Epithelial cell of prostate (primary cell): ENCODE results near the gene PRRG1.
"Not testable (repeated sequence)": the region's sequence is repeated elsewhere in the genome, so short reads cannot be mapped to it uniquely, and the experiment has no call there.

Source experiments
- DNase-seq: peaks from one replicate; pipeline ENCODE4 v3.0.0-alpha.2; 2011; ENCODE audit warnings: low read depth, low spot score
- H3K27ac ChIP-seq: fragments of 450-650 bp; 2 replicates; pipeline ENCODE4 v1.5.1; 2017; ENCODE audit warnings: mild to moderate bottlenecking

The PRRG1 gene

GRCh38 chrX:37460285-37460684 is 111.1 kb downstream of the PRRG1 start:
- DNase-seq = not testable (repeated sequence)
- H3K27ac ChIP-seq = peak overlapping the region; percentile 73

- no peak overlapping the region for H3K27ac ChIP-seq
- no peak for DNase-seq
Measured at GRCh38 chrX:37462346-37462745, 113.2 kb downstream of the PRRG1 start.

GRCh38 chrX:37468124-37468739 is 119.1 kb downstream of the PRRG1 start:
- no peak for DNase-seq
- no peak overlapping the region for H3K27ac ChIP-seq

- DNase-seq = no peak
- H3K27ac ChIP-seq = no peak overlapping the region
Measured at GRCh38 chrX:37470711-37471110, 121.5 kb downstream of the PRRG1 start.

GRCh38 chrX:37472836-37473235 is 123.7 kb downstream of the PRRG1 start:
- no peak for DNase-seq
- H3K27ac ChIP-seq = no peak overlapping the region

- H3K27ac ChIP-seq = no peak overlapping the region
- DNase-seq = no peak
Measured at GRCh38 chrX:37474478-37474877, 125.3 kb downstream of the PRRG1 start.

GRCh38 chrX:37476571-37477170 is 127.5 kb downstream of the PRRG1 start:
- no peak overlapping the region for H3K27ac ChIP-seq
- DNase-seq = no peak

GRCh38 chrX:37484335-37484734 is 135.2 kb downstream of the PRRG1 start:
- H3K27ac ChIP-seq = peak overlapping the region; percentile 19
- peak; percentile 2 for DNase-seq

GRCh38 chrX:37485429-37485828 is 136.3 kb downstream of the PRRG1 start:
- DNase-seq = no peak
- H3K27ac ChIP-seq = no peak overlapping the region

GRCh38 chrX:37487271-37487670 is 138.1 kb downstream of the PRRG1 start:
- no peak overlapping the region for H3K27ac ChIP-seq

GRCh38 chrX:37488323-37488722 is 139.2 kb downstream of the PRRG1 start:
- no peak for DNase-seq
- no peak overlapping the region for H3K27ac ChIP-seq

More at GRCh38 chrX:37487271-37487670, 138.1 kb downstream of the PRRG1 start:
- DNase-seq = no peak

- no peak for DNase-seq
- no peak overlapping the region for H3K27ac ChIP-seq
Measured at GRCh38 chrX:37491686-37492085, 142.5 kb downstream of the PRRG1 start.

GRCh38 chrX:37495760-37496159 is 146.6 kb downstream of the PRRG1 start:
- not testable (repeated sequence) for H3K27ac ChIP-seq, DNase-seq

GRCh38 chrX:37497126-37497525 is 148.0 kb downstream of the PRRG1 start:
- DNase-seq, H3K27ac ChIP-seq: not testable (repeated sequence)

- H3K27ac ChIP-seq, DNase-seq: not testable (repeated sequence)
Measured at GRCh38 chrX:37498323-37498722, 149.2 kb downstream of the PRRG1 start.

GRCh38 chrX:37499649-37500048 is 150.5 kb downstream of the PRRG1 start:
- not testable (repeated sequence) for DNase-seq, H3K27ac ChIP-seq

- no peak overlapping the region for H3K27ac ChIP-seq
- DNase-seq = no peak
Measured at GRCh38 chrX:37504991-37505390, 155.8 kb downstream of the PRRG1 start.
